ENCODE results near the gene GPR22. TPM values are rescaled to one million over a fixed set of nuclear protein-coding genes. Genes with fewer than 3 reads are reported as not detected.

GPR22 gene
- total RNA-seq, 2 donors from 2014 or later: not detected

GRCh38 chr7:107435749-107436148 is 34.1 kb upstream of the GPR22 start:
- no peaks in the 10 kb centered on the region for H3K36me3 ChIP-seq (replicated peaks in 1 of 2; ENCODE audit: insufficient read depth in 1 of 2, low read depth in 2 of 2)
- no peak for TF ChIP-seq POLR2A (IDR thresholded peaks at IDR 0.05)
- TF ChIP-seq, protein P1, sequence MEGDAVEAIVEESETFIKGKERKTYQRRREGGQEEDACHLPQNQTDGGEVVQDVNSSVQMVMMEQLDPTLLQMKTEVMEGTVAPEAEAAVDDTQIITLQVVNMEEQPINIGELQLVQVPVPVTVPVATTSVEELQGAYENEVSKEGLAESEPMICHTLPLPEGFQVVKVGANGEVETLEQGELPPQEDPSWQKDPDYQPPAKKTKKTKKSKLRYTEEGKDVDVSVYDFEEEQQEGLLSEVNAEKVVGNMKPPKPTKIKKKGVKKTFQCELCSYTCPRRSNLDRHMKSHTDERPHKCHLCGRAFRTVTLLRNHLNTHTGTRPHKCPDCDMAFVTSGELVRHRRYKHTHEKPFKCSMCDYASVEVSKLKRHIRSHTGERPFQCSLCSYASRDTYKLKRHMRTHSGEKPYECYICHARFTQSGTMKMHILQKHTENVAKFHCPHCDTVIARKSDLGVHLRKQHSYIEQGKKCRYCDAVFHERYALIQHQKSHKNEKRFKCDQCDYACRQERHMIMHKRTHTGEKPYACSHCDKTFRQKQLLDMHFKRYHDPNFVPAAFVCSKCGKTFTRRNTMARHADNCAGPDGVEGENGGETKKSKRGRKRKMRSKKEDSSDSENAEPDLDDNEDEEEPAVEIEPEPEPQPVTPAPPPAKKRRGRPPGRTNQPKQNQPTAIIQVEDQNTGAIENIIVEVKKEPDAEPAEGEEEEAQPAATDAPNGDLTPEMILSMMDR (IDR thresholded peaks at IDR 0.05): no peak
- intact Hi-C loops (cut with DNase I): no loop called here
- no peaks in the 10 kb centered on the region for H3K4me1 ChIP-seq
- no peaks in the 10 kb centered on the region for H3K27me3 ChIP-seq
- H3K27ac ChIP-seq: no peak overlapping the region
- WGBS, 2 donors: 90% methylated on average over 1 of the region's 1 CpG
- DNase-seq: no peak
- ATAC-seq: no peak
- no peaks in the 10 kb centered on the region for H3K9me3 ChIP-seq
- no peak overlapping the region for H3K4me3 ChIP-seq

GRCh38 chr7:107439025-107439424 is 30.8 kb upstream of the GPR22 start:
- TF ChIP-seq POLR2A (IDR thresholded peaks at IDR 0.05): no peak
- TF ChIP-seq, protein P1 (IDR thresholded peaks at IDR 0.05): no peak
- ATAC-seq (no peak), DNase-seq (no peak)
- Histone ChIP-seq H3K4me1 (no peaks in the 10 kb centered on the region), H3K4me3 (no peak overlapping the region), H3K36me3 (replicated peaks in 1 of 2; ENCODE audit: insufficient read depth in 1 of 2, low read depth in 2 of 2) (no peaks in the 10 kb centered on the region), H3K9me3 (no peaks in the 10 kb centered on the region), H3K27me3 (no peaks in the 10 kb centered on the region), H3K27ac (no peak overlapping the region)
- 89 to 95% methylated on average over 5 of the region's 5 CpGs for WGBS, 2 donors
- intact Hi-C loops (cut with DNase I): no loop called here

GRCh38 chr7:107441581-107442422 is 28.1 kb upstream of the GPR22 start:
- H3K4me1 ChIP-seq: no peaks in the 10 kb centered on the region
- H3K27ac ChIP-seq: no peak overlapping the region
- no peaks in the 10 kb centered on the region for H3K36me3 ChIP-seq (replicated peaks in 1 of 2; ENCODE audit: insufficient read depth in 1 of 2, low read depth in 2 of 2)
- no peak overlapping the region for H3K4me3 ChIP-seq
- intact Hi-C loops (cut with DNase I): no loop called here
- no peaks in the 10 kb centered on the region for H3K9me3 ChIP-seq
- no peaks in the 10 kb centered on the region for H3K27me3 ChIP-seq
- ATAC-seq (no peak), DNase-seq (no peak)
- TF ChIP-seq, protein P1 (IDR thresholded peaks at IDR 0.05): no peak
- no peak for TF ChIP-seq POLR2A (IDR thresholded peaks at IDR 0.05)

DNA sequence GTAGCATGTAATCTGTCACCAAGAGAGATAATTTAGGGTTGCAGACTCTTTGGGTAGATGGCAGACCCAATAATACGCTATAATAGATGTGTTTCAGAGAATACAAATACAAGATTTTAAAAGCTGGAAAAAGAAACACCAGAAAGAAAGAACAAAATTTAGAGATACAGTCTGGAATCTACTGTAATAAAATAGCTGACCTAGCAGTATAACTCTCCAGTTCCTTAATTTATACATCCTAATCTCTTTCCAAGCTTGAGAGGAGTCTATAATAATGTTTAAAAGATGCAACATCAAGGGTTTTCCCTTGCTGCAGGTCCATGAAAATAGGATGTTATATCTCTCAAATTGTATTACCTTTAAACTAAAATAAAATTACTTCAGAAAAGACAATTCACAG is 27.2 kb upstream of the GPR22 start:
- no peak for ATAC-seq
- no peaks in the 10 kb centered on the region for H3K4me1 ChIP-seq
- H3K4me3 ChIP-seq: no peak overlapping the region
- WGBS, 2 donors: 98 to 100% methylated on average over 1 of the region's 1 CpG
- intact Hi-C loops (cut with DNase I): no loop called here
- H3K36me3 ChIP-seq (replicated peaks in 1 of 2; ENCODE audit: insufficient read depth in 1 of 2, low read depth in 2 of 2): no peaks in the 10 kb centered on the region
- no peak for DNase-seq
- H3K27me3 ChIP-seq: no peaks in the 10 kb centered on the region
- TF ChIP-seq, protein P1 (IDR thresholded peaks at IDR 0.05): no peak
- no peak for TF ChIP-seq POLR2A (IDR thresholded peaks at IDR 0.05)
- H3K9me3 ChIP-seq: no peaks in the 10 kb centered on the region
- H3K27ac ChIP-seq: no peak overlapping the region

- H3K36me3 ChIP-seq (replicated peaks in 1 of 2; ENCODE audit: insufficient read depth in 1 of 2, low read depth in 2 of 2): no peaks in the 10 kb centered on the region
- H3K27ac ChIP-seq: no peak overlapping the region
- WGBS, 2 donors: 95% methylated on average over 1 of the region's 1 CpG
- ATAC-seq (no peak), DNase-seq (no peak)
- H3K9me3 ChIP-seq: no peaks in the 10 kb centered on the region
- H3K4me1 ChIP-seq: no peaks in the 10 kb centered on the region
- H3K27me3 ChIP-seq: no peaks in the 10 kb centered on the region
- no peak for TF ChIP-seq POLR2A (IDR thresholded peaks at IDR 0.05)
- TF ChIP-seq, protein P1 (IDR thresholded peaks at IDR 0.05): no peak
- H3K4me3 ChIP-seq: no peak overlapping the region
- intact Hi-C loops (cut with DNase I): no loop called here
Measured at GRCh38 chr7:107446531-107446930, 23.3 kb upstream of the GPR22 start.
